Hepatocyte (in vitro differentiated cells): ENCODE measurements around the gene CLDN11. TPM values are rescaled to one million over a fixed set of nuclear protein-coding genes. Genes with fewer than 3 reads are reported as not detected.

ENCODE experiments used
- DNase-seq: peaks from one replicate; pipeline ENCODE4 v3.0.0-alpha.2; 2016; ENCODE audit warnings: low spot score
- H2AFZ ChIP-seq: fragments of 200-600 bp; sonication (generic); 2 replicates; pipeline ENCODE4 v1.6.0; 2016; ENCODE audit warnings: antibody characterized with exemption, mild to moderate bottlenecking
- H3K27ac ChIP-seq: fragments of 200-600 bp; sonication (generic); 2 replicates; pipeline ENCODE4 v1.5.1; 2016; ENCODE audit warnings: mild to moderate bottlenecking
- H3K27me3 ChIP-seq: fragments of 200-600 bp; sonication (generic); 2 replicates; pipeline ENCODE4 v1.6.1; 2016
- H3K36me3 ChIP-seq: fragments of 200-600 bp; sonication (generic); replicated peaks from 2 replicates; pipeline ENCODE4 v1.5.1; 2016; ENCODE audit warnings: low read depth; ENCODE audit not compliant: insufficient read depth
- H3K4me1 ChIP-seq: fragments of 200-600 bp; sonication (generic); 2 replicates; pipeline ENCODE4 v1.5.1; 2016; ENCODE audit warnings: mild to moderate bottlenecking, moderate library complexity; ENCODE audit not compliant: insufficient read depth
- H3K4me2 ChIP-seq: fragments of 200-600 bp; sonication (generic); 2 replicates; pipeline ENCODE4 v1.6.0; 2016
- H3K4me3 ChIP-seq: fragments of 200-600 bp; sonication (generic); 2 replicates; pipeline ENCODE4 v1.5.1; 2016; ENCODE audit warnings: mild to moderate bottlenecking
- H3K79me2 ChIP-seq: fragments of 200-600 bp; sonication (generic); 2 replicates; pipeline ENCODE4 v1.6.0; 2017; ENCODE audit warnings: mild to moderate bottlenecking
- H3K9me2 ChIP-seq: fragments of 200-600 bp; sonication (generic); replicated peaks from 2 replicates; pipeline ENCODE4 v1.6.0; 2017; ENCODE audit warnings: mild to moderate bottlenecking; ENCODE audit not compliant: insufficient read depth
- H3K9me3 ChIP-seq: fragments of 200-600 bp; sonication (generic); 2 replicates; pipeline ENCODE4 v1.5.1; 2016; ENCODE audit warnings: low read depth, mild to moderate bottlenecking
- H4K20me1 ChIP-seq: fragments of 200-600 bp; sonication (generic); 2 replicates; pipeline ENCODE4 v1.6.0; 2016; ENCODE audit warnings: mild to moderate bottlenecking; ENCODE audit not compliant: insufficient read depth, poor library complexity, severe bottlenecking
- CTCF ChIP-seq: fragments of 200-600 bp; sonication (generic); IDR thresholded peaks from 2 replicates; pipeline ENCODE4 v1.5.1; 2016; ENCODE audit warnings: antibody characterized with exemption, mild to moderate bottlenecking; ENCODE audit not compliant: poor library complexity
- EZH2 ChIP-seq: fragments of 200-600 bp; sonication (generic); IDR thresholded peaks from 2 replicates; pipeline ENCODE4 v1.6.1; 2016; ENCODE audit warnings: antibody characterized with exemption, mild to moderate bottlenecking, borderline replicate concordance
- EZH2phosphoT487 ChIP-seq: fragments of 200-600 bp; sonication (generic); IDR thresholded peaks from one replicate; pipeline ENCODE4 v1.6.1; 2018; ENCODE audit warnings: antibody characterized with exemption, mild to moderate bottlenecking, low read depth, moderate library complexity; ENCODE audit not compliant: unreplicated experiment, severe bottlenecking
- WGBS: methylation state at CpG from one replicate; pipeline ENCODE4 v1.1.6; 2016; ENCODE audit warnings: low lambda C conversion rate; ENCODE audit errors: missing lambda C conversion rate; 5-methylcytosine and 5-hydroxymethylcytosine counted together
- polyA plus RNA-seq: library from polyadenylated mRNA; unstranded; fragments of >200 nt; fragmentation: Nextera tagmentation; extraction: Ambion mirVana; gene quantifications from 2 replicates; pipeline ENCODE4 v1.2.1, GENCODE V29; 2016
- total RNA-seq: library from RNA; depleted of rRNA; stranded (reverse); fragments of >200 nt; gene quantifications from 2 replicates; pipeline ENCODE4 v1.2.3, GENCODE V29; 2014

CLDN11 gene
- total and polyA plus RNA-seq, 2 experiments from 2014 or later: 7.7 to 29.5 TPM

DNA sequence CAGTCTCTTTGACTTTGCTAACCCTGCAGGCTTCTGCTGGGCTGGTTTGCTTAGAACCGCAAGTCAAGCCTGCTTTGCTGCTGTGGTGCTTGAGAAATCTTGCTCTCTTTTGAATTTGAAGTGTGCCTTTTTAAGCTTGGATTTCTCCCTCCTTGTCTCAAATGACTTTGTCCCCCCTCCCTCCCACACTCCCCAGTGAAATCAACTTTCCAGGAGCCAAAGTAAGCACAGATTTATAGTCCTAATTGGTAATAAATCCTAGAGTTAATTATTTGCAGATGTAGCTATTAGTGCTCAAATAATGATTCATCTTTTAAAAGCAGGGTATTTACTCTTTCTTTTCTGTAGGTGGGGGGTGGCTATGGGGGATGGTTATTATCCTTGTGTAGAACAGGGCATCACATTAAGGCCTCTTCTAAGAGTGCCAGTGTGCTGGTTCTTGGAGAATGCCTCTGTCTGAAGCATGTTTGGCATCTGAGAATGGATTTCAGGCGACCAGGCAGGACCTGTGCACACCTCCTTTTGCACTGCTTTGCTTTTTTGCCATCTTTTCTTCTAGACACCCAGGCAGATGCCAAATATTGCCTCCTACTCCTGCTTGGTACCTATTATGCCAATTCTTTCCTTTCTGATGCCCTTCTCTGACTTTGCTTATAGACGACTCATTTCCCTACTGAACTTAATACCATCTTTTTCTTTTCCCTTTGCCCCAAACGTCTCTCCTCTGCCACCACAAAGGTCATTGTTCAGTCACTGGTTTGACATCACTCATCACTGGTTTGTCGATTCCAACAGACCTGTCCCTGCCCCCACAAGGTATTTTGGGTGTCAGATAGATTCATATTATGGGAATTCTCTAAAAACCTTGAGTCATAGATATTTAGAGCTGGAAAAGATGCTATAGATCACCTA is 50.7 kb downstream of the CLDN11 start:
- DNase-seq: peak; percentile 37
- no peaks in the 10 kb centered on the region for H3K79me2 ChIP-seq
- no peak overlapping the region for H3K4me3 ChIP-seq
- 54% methylated on average over 5 of the region's 5 CpGs for WGBS
- H3K4me2 ChIP-seq: no peak overlapping the region
- H3K9me3 ChIP-seq: no peaks in the 10 kb centered on the region
- peak overlapping the region; percentile 72 for H3K27ac ChIP-seq
- H4K20me1 ChIP-seq: no peaks in the 10 kb centered on the region
- TF ChIP-seq EZH2 (no peak), EZH2phosphoT487 (peak; percentile 96)
- peaks cover 26% of the 10 kb centered on the region for H3K4me1 ChIP-seq
- no peaks in the 10 kb centered on the region for H3K27me3 ChIP-seq
- no peaks in the 10 kb centered on the region for H3K36me3 ChIP-seq
- H2AFZ ChIP-seq: no peak overlapping the region
- no peaks in the 10 kb centered on the region for H3K9me2 ChIP-seq

- peak overlapping the region; percentile 31 for H3K4me2 ChIP-seq
- H3K9me3 ChIP-seq: no peaks in the 10 kb centered on the region
- 41% methylated on average over 7 of the region's 9 CpGs for WGBS
- no peaks in the 10 kb centered on the region for H4K20me1 ChIP-seq
- H3K36me3 ChIP-seq: no peaks in the 10 kb centered on the region
- TF ChIP-seq CTCF (no peak), EZH2phosphoT487 (no peak), EZH2 (no peak)
- no peak for DNase-seq
- peak overlapping the region; percentile 72 for H3K27ac ChIP-seq
- H3K4me1 ChIP-seq: peaks cover 28% of the 10 kb centered on the region
- H2AFZ ChIP-seq: no peak overlapping the region
- no peaks in the 10 kb centered on the region for H3K9me2 ChIP-seq
- no peak overlapping the region for H3K4me3 ChIP-seq
- no peaks in the 10 kb centered on the region for H3K79me2 ChIP-seq
- H3K27me3 ChIP-seq: no peaks in the 10 kb centered on the region
Measured at GRCh38 chr3:170470063-170471016, 51.7 kb downstream of the CLDN11 start.

- H3K9me2 ChIP-seq: no peaks in the 10 kb centered on the region
- peak overlapping the region; percentile 33 for H3K27ac ChIP-seq
- no peaks in the 10 kb centered on the region for H3K79me2 ChIP-seq
- no peaks in the 10 kb centered on the region for H3K9me3 ChIP-seq
- no peak overlapping the region for H2AFZ ChIP-seq
- no peak overlapping the region for H3K4me3 ChIP-seq
- no peaks in the 10 kb centered on the region for H3K36me3 ChIP-seq
- no peaks in the 10 kb centered on the region for H4K20me1 ChIP-seq
- no peaks in the 10 kb centered on the region for H3K27me3 ChIP-seq
- 51% methylated on average over 3 of the region's 3 CpGs for WGBS
- no peak overlapping the region for H3K4me2 ChIP-seq
- TF ChIP-seq EZH2phosphoT487 (no peak), CTCF (no peak), EZH2 (no peak)
- DNase-seq: no peak
- peaks cover 28% of the 10 kb centered on the region for H3K4me1 ChIP-seq
Measured at GRCh38 chr3:170471149-170471548, 52.5 kb downstream of the CLDN11 start.
